GM03348 (cell line): ENCODE data around the gene MRPL30.
"Not testable (repeated sequence)": the region's sequence is repeated elsewhere in the genome, so short reads cannot be mapped to it uniquely, and the experiment has no call there.

ENCODE experiments used
- DNase-seq: peaks from one replicate; pipeline ENCODE4 v3.0.0; 2012; ENCODE audit warnings: low spot score

The MRPL30 gene

GRCh38 chr2:99180755-99181623 lies at the start of gene MRPL30, which contains the start of gene MITD1:
MRPL30 (plus strand) TSS chr2:99181184; CDS start chr2:99186204, 5,020 bp downstream.
MITD1 (minus strand) TSS chr2:99181058; CDS start chr2:99180981, 77 bp downstream.
- DNase-seq: peak; percentile 95

DNA sequence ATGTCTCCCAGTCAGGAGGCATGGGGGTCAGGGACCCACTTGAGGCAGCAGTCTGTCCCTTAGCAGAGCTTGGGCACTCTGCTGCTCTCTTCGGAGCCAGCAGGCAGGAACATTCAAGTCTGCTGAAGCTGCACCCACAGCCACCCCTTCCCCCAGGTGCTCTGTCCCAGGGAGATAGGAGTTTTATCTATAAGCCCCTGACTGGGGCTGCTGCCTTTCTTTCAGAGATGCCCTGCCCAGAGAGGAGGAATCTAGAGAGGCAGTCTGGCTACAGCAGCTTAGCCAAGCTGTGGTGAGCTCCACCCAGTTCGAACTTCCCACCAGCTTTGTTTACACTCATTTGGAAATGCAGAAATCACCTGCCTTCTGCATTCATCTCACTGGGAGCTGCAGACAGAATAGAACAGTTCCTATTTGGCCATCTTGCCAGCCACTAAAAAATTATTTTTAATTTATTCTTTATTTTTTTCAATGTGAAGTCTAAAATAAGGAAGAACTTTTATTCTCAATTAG lies 45.9 kb upstream of the MRPL30 start:
- not testable (repeated sequence) for DNase-seq

DNA sequence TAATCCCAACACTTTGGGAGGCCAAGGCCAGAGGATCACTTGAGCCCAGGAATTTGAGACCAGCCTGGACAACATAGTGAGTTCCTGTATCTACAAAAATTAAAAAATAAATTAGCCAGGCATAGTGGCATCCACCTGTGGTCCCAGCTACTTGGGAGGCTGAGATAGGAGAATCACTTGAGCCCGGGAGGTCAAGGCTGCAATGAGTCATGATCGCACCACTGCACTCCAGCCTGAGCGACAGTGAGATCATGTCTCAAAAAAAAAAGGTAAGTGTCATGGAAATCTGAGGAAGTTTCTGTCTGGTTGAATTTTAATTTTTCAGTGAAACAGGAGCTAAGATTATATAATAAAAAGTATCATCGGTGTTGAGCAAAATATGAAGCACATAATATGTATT lies 42.0 kb upstream of the MRPL30 start:
- DNase-seq: no peak

GRCh38 chr2:99140056-99140859 lies 40.7 kb upstream of the MRPL30 start:
- no peak for DNase-seq

GRCh38 chr2:99140860-99141109 lies 40.2 kb upstream of the MRPL30 start:
- DNase-seq: no peak

DNA sequence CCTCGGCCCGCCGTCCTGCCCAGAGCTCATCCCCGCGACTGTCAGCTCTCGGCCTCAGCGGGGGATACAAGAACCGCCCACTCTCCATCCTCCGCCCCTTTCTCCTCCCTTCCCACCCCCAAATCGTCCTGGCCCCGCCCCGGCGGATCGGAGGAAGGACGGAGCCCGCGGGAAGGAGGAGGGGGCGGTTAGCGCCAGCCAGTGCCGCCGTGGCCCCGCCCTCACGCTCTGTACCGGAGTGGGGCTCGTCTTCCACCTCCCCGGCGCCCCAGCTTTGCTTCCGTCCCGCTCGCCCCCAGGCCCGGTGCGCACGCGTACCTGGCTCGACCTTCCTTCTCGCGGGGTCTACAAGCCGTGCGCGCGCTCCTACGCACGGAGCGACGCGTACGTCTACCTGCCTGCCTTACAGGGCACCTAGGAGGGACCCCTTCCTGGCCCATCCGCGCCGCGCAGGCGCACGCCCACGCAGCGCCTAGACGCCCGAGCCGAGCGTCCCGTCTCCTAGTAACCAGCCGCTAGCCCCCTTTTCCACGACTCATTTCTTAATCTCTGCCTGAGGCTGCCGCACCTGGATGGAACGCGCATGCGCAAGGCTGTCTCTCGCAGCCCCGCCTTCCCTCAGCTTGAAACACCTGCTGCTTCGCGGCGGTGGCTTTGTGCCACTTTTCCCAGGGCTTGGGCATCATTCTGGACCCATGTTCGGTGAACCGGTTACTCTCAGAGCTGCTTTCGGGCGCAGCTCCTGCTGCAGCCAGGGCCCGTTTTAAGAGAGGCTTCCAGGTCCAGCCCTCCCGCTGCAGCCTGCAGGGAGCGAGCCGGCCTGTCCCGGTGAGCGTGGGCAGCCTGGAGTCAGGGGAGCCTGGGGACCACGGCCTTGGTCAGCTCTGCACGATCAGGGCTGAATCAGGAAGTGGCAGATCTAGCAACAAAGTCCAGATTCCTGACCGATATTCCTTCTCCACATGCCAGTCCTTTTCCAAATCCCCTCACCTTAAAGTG lies 39.6 kb upstream of the MRPL30 start, which contains the start of gene C2orf15:
C2orf15 (plus strand) TSS at position 598 of the 999 bp plus-strand sequence. CDS start 8,852 bp downstream, outside the sequence.
- DNase-seq: peak; percentile 94

GRCh38 chr2:99150706-99151105 lies 30.3 kb upstream of the MRPL30 start:
- peak; percentile 15 for DNase-seq

DNA sequence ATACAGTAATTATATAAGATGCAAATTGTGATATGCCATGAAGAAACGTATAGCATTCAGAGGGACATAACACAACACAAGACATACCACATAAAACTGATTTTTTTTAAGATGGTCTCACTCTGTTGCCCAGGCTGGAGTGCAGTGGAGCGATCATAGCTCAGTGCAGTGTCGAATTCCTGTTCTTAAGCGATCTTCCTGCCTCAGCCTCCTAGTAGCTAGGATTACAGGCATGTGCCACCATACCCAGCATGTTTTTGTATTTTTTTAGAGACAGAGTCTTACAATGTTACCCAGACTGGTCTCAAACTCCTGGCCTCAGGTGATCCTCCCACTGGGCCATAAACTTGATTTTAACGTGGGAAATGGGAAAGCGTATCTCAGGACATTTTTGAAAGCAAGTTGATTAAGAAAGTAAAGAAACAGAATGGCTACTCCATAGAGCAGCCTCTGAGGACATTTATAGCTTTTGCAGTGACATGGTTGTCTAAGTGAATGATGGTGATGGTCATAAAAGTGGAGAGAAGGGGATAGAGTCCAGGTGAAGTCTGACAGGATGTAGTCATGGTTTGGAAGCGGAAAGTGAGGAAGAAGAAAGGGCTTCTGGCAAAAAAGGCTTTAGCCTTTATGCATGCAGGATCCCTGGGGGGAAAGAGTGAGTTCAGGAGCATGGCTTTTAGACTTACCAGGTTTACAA lies 28.6 kb upstream of the MRPL30 start:
- no peak for DNase-seq

DNA sequence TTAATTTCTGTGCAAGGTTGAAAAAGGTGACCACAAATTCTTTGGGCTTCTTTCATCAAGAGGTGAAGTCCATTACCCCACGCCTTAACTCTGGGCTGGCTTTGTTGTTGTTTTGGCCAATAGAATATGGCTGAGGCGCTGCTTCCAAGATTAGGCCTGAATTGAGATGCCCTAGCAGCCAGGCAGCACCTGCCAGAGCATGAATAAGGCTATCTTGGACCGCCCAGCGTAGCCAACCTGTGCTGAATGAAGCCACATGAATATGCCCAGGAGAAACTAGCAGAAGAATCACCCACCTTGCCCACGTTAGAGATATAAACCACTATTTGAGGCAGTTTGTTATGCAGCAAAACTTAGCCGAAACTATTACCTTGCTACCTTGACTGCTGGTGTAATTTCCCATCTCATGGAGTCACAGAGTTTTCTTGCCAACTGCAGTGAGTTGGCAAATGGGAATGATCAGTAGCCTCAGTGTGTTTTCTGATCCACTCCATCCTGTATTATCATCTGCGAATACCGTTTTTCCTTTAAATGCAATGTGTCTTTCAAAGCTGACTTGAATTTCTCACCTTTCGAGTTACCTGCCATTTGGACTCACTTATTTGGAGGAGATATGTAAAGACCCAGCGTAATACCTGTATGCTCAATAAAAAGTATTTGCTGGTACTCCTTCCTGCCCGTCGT lies 26.9 kb upstream of the MRPL30 start:
- peak; percentile 17 for DNase-seq

- DNase-seq: peak; percentile 98
Observed at GRCh38 chr2:99154643-99155536, 26.1 kb upstream of the MRPL30 start, which contains the start of the genes LIPT1 and TSGA10. LIPT1 (plus strand) TSS chr2:99154967; CDS start chr2:99161958, 6,991 bp downstream. TSGA10 (minus strand) TSS chr2:99154942; CDS start chr2:99109439, 45,503 bp downstream.

DNA sequence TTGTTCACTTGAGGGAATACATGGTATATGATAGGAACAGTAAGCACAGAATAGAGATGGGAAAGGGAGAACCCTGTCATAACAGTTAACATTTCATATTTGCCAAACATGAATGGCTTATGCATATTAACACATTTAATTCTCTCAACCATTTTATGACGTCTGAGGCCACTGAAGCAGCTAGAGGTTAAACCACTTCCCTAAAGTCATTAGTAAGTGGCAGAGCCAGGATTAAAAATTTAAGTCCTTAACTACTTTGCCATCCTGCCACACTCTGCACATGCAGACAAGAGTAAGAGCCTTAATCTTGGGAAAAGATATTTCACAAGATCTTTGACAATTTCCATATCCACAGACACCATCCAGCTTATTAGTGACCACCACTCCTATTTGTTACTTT lies 24.1 kb upstream of the MRPL30 start:
- DNase-seq: no peak

DNA sequence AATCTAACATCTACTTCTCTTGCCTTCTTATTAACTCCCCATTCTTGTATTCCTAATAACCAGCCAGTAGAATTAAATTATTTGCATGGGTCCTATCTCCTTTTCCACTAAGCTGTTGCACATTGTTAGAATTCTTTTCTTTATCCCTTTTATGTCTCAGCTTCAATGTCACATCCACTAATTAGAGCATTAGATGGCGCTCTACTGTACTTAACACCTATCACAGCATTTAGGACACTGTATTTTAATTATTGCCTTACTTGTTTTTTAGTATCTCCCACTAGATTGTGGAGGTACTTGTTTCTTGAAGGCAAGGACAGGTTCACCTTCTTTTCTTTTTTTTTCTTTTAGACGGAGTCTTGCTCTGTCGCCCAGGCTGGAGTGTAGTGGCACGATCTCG lies 22.4 kb upstream of the MRPL30 start:
- no peak for DNase-seq

- DNase-seq: no peak
Observed at GRCh38 chr2:99159594-99159993, 21.4 kb upstream of the MRPL30 start.

- no peak for DNase-seq
Observed at GRCh38 chr2:99166218-99166617, 14.8 kb upstream of the MRPL30 start.

DNA sequence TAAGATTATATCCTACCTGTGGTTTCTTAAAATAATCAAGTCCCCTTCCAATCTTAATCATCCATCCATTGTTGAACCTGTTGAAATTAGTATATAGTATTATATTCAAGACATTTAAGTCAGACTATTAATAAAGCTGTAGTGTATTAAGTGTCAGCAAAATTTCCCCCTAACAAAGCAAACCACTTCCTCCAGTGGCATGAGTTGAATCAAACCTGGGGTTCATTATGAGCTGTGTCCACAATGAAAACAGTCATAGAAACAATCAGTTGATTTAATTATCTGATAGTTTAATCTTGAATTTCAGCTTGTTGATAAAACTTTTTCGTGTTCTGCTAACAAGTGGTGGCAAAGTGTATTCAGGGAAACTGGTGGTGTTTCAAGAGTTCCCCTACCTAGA lies 11.4 kb upstream of the MRPL30 start:
- no peak for DNase-seq

DNA sequence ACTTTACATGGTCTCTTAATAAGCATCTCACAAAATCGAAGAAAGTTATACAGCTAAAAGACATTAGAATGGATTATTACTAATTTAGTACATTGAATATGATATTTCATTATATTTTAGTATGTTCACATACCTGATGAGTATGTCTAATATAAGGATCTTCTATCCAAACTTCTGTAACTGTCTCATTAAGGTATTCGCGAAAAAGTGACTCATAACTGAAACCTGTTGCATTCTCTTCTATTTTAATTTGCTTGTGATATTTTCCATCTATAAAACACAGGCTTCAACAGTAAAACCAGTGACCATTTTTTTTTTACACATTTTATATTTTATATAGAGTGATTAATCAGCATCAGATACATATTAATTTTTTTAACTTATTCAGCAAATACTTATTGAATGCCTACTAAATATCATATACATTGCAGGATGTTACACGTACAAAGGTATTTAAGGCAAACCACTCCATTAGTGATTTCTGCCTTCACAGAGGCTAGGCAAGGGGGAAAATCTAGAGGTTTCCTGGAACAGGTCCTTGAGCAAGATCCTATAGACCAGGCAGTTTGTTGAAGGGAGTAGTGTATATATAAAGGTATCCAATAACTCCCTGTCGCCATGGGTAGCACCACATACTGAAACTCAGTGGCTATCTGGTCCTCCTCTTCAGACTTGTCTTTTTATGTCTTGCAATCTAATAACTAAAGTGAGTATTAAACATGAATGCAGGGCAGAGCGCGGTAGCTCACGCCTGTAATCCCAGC lies 9.4 kb upstream of the MRPL30 start:
- no peak for DNase-seq

GRCh38 chr2:99181624-99182000 lies 628 bp downstream of the MRPL30 start:
- DNase-seq: peak; percentile 26

GRCh38 chr2:99183025-99183424 lies 2.0 kb downstream of the MRPL30 start:
- no peak for DNase-seq
